GM12801 (cell line): Measurements from ENCODE around the gene FOXC2.

Experiments used
- CTCF ChIP-seq: IDR thresholded peaks from one replicate; pipeline ENCODE4 v1.5.1; 2011; ENCODE audit warnings: control low read depth; ENCODE audit not compliant: insufficient read length; ENCODE audit errors: extremely low read depth

Gene FOXC2

GRCh38 chr16:86545481-86545880 lies 21.1 kb upstream of the FOXC2 start:
- TF ChIP-seq CTCF, result no peak

- TF ChIP-seq CTCF, result no peak
These were observed 20.5 kb upstream of the FOXC2 start for GRCh38 chr16:86545954-86546637.

GRCh38 chr16:86546638-86547013 lies 20.0 kb upstream of the FOXC2 start:
- TF ChIP-seq CTCF, result no peak

- TF ChIP-seq CTCF, result no peak
These were observed 19.3 kb upstream of the FOXC2 start for GRCh38 chr16:86547286-86547685.

- TF ChIP-seq CTCF, result no peak
These were observed 17.3 kb upstream of the FOXC2 start for GRCh38 chr16:86549076-86549892.

GRCh38 chr16:86549893-86550190 lies 16.8 kb upstream of the FOXC2 start:
- no peak for TF ChIP-seq CTCF

GRCh38 chr16:86550281-86550680 lies 16.3 kb upstream of the FOXC2 start:
- TF ChIP-seq CTCF, result no peak
